Smooth muscle cell (in vitro differentiated cells): Measurements from ENCODE around the gene CCDC88A. TPM values are rescaled to one million over a fixed set of nuclear protein-coding genes. Genes with fewer than 3 reads are reported as not detected.
"Not testable (repeated sequence)": the region's sequence is repeated elsewhere in the genome, so short reads cannot be mapped to it uniquely, and the experiment has no call there.

ENCODE experiments used
- DNase-seq: peaks from one replicate; lab custom pipeline; 2025; ENCODE audit not compliant: unreplicated experiment; lab: John Stamatoyannopoulos, UW
- H2AFZ ChIP-seq: fragments of 200-600 bp; sonication (generic); 2 replicates; pipeline ENCODE4 v1.6.0; 2016; ENCODE audit warnings: antibody characterized with exemption, low read depth, mild to moderate bottlenecking
- H3F3A ChIP-seq: fragments of 200-600 bp; sonication (generic); 2 replicates; pipeline ENCODE4 v1.6.0; 2017; ENCODE audit warnings: antibody characterized with exemption, low read depth
- H3K27ac ChIP-seq: fragments of 200-600 bp; sonication (generic); 2 replicates; pipeline ENCODE4 v1.5.1; 2016; ENCODE audit warnings: low read depth, mild to moderate bottlenecking
- H3K27me3 ChIP-seq: fragments of 200-600 bp; sonication (generic); 2 replicates; pipeline ENCODE4 v1.6.1; 2016; ENCODE audit warnings: low read depth, mild to moderate bottlenecking
- H3K36me3 ChIP-seq: fragments of 200-600 bp; sonication (generic); 2 replicates; pipeline ENCODE4 v1.5.1; 2016; ENCODE audit warnings: low read depth
- H3K4me1 ChIP-seq: fragments of 200-600 bp; sonication (generic); 2 replicates; pipeline ENCODE4 v1.5.1; 2016; ENCODE audit warnings: low read depth
- H3K4me2 ChIP-seq: fragments of 200-600 bp; sonication (generic); 2 replicates; pipeline ENCODE4 v1.6.0; 2016; ENCODE audit warnings: mild to moderate bottlenecking
- H3K4me3 ChIP-seq: fragments of 200-600 bp; sonication (generic); 2 replicates; pipeline ENCODE4 v1.5.1; 2016; ENCODE audit warnings: mild to moderate bottlenecking
- H3K79me2 ChIP-seq: fragments of 200-600 bp; sonication (generic); 2 replicates; pipeline ENCODE4 v1.6.0; 2016; ENCODE audit warnings: low read depth, mild to moderate bottlenecking
- H3K9ac ChIP-seq: fragments of 200-600 bp; sonication (generic); 2 replicates; pipeline ENCODE4 v1.6.0; 2016; ENCODE audit warnings: low read depth
- H3K9me3 ChIP-seq: fragments of 200-600 bp; sonication (generic); replicated peaks from 2 replicates; pipeline ENCODE4 v1.5.1; 2016; ENCODE audit warnings: low read depth
- H4K20me1 ChIP-seq: fragments of 200-600 bp; sonication (generic); 2 replicates; pipeline ENCODE4 v1.6.0; 2016; ENCODE audit warnings: low read depth
- WGBS: methylation state at CpG from one replicate; pipeline ENCODE4 v1.1.7; 2016; ENCODE audit warnings: low lambda C conversion rate; 5-methylcytosine and 5-hydroxymethylcytosine counted together
- polyA plus RNA-seq: library from polyadenylated mRNA; unstranded; fragments of >200 nt; fragmentation: Nextera tagmentation; extraction: Ambion mirVana; gene quantifications from 2 replicates; pipeline ENCODE4 v1.2.1, GENCODE V29; 2016
- total RNA-seq: library from RNA; depleted of rRNA; stranded (reverse); fragments of >200 nt; gene quantifications from 2 replicates; pipeline ENCODE4 v1.2.3, GENCODE V29; 2014
- TF ChIP-seq, protein P1 (sequence below): fragments of 200-600 bp; sonication (generic); IDR thresholded peaks from 2 replicates; pipeline ENCODE4 v1.5.1; 2017; ENCODE audit warnings: borderline replicate concordance, mild to moderate bottlenecking, antibody characterized with exemption; ENCODE audit not compliant: insufficient read depth, poor library complexity, severe bottlenecking

Gene CCDC88A
- total and polyA plus RNA-seq, 2 experiments from 2014 or later = 28.8 to 71.1 TPM

DNA sequence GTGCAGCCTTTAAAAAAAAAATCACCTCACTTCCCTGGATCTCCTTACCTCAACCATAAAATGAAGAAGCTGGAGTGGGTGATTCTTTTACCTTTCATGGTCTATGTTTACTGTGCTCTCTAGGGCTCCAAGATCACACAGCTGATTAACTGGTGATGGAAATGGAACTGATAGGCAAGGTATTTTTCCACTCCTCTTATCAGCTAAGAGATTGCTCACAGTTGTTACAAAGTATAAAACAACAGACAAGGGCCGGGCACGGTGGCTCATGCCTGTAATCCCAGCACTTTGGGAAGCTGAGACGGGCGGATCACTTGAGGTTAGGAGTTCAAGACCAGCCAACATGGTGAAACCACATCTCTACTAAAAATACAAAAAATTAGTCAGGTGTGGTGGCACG lies 172.6 kb downstream of the CCDC88A start:
- TF ChIP-seq, protein P1, sequence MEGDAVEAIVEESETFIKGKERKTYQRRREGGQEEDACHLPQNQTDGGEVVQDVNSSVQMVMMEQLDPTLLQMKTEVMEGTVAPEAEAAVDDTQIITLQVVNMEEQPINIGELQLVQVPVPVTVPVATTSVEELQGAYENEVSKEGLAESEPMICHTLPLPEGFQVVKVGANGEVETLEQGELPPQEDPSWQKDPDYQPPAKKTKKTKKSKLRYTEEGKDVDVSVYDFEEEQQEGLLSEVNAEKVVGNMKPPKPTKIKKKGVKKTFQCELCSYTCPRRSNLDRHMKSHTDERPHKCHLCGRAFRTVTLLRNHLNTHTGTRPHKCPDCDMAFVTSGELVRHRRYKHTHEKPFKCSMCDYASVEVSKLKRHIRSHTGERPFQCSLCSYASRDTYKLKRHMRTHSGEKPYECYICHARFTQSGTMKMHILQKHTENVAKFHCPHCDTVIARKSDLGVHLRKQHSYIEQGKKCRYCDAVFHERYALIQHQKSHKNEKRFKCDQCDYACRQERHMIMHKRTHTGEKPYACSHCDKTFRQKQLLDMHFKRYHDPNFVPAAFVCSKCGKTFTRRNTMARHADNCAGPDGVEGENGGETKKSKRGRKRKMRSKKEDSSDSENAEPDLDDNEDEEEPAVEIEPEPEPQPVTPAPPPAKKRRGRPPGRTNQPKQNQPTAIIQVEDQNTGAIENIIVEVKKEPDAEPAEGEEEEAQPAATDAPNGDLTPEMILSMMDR = no peak
- Histone ChIP-seq H3K4me2 (no peak overlapping the region), H3K27me3 (no peaks in the 10 kb centered on the region), H3K4me3 (no peak overlapping the region), H3K4me1 (no peaks in the 10 kb centered on the region), H3K79me2 (no peaks in the 10 kb centered on the region), H4K20me1 (no peaks in the 10 kb centered on the region), H3K36me3 (peaks cover 20% of the 10 kb centered on the region), H2AFZ (no peak overlapping the region), H3K9me3 (no peaks in the 10 kb centered on the region), H3K9ac (no peak overlapping the region), H3K27ac (no peak overlapping the region), H3F3A (no peaks in the 10 kb centered on the region)
- DNase-seq = no peak
- 86% methylated on average over 5 of the region's 5 CpGs for WGBS

DNA sequence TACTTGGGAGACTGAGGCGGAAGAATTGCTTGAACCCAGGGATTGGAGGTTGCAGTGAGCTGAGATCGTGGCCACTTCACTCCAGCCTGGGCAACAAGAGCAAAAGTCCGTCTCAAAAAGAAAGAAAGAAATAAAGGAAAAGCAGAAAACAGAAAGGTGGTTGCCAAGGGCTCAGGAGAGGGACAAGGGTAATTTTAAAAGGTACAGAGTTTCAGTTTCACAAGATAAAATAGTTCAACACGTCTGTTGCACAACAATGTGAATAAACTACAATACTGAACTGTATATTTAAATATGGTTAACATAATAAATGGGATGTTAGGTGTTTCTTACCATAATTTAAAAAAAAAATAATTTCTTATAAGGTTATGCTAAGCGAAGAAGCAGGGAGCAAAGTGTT lies 174.2 kb downstream of the CCDC88A start:
- Histone ChIP-seq H3K9me3 (no peaks in the 10 kb centered on the region), H3K27me3 (no peaks in the 10 kb centered on the region), H3K79me2 (no peaks in the 10 kb centered on the region), H3K4me2 (no peak overlapping the region), H3K9ac (no peak overlapping the region), H3K4me1 (no peaks in the 10 kb centered on the region), H3K4me3 (no peak overlapping the region), H4K20me1 (no peaks in the 10 kb centered on the region), H3F3A (no peaks in the 10 kb centered on the region), H3K36me3 (peaks cover 9% of the 10 kb centered on the region), H2AFZ (no peak overlapping the region), H3K27ac (no peak overlapping the region)
- TF ChIP-seq, protein P1 = no peak
- no peak for DNase-seq
- WGBS = 93% methylated on average over 5 of the region's 5 CpGs

DNA sequence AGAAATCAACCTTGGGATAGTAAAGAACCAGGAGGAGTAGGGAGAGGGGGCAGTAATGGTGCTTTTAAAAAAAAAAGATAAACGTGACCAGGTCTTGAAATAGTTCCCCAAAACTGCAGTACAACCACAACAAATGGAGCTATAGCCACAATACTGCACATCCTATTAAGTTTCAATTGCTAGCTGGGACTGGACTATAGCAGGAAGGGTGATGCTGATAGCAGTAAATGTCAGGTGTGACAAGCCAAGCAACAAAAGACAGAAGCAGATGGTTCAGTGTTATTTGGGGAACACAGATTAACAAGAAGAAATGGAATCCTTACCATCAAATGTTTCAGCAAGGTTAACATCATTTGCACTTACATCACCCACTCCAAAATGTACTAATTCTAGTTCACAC lies 177.0 kb downstream of the CCDC88A start:
- Histone ChIP-seq H3K4me1 (no peaks in the 10 kb centered on the region), H3K27me3 (no peaks in the 10 kb centered on the region), H3K4me2 (no peak overlapping the region), H3K4me3 (no peak overlapping the region), H3K9ac (no peak overlapping the region), H2AFZ (no peak overlapping the region), H3K9me3 (no peaks in the 10 kb centered on the region), H3K27ac (no peak overlapping the region), H3K36me3 (peaks cover 9% of the 10 kb centered on the region), H3F3A (peaks cover 16% of the 10 kb centered on the region), H3K79me2 (no peaks in the 10 kb centered on the region), H4K20me1 (no peaks in the 10 kb centered on the region)
- WGBS = 83% methylated on average over 1 of the region's 1 CpG
- TF ChIP-seq, protein P1 = no peak
- no peak for DNase-seq

DNA sequence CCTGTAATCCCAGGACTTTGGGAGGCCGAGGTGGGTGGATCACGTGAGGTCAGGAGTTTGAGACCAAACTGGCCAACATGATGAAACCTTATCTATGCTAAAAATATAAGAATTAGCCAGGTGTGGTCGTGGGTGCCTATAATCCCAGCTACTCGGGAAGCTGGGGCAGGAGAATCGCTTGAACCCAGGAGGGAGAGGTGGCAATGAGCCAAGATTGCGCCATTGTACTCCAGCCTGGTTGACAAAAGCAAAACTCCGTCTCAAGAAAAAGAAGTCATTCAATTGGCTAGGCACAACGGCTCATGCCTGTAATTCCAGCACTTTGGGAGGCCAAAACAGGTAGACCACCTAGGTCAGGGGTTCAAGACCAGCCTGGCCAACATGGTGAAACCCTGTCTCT lies 178.1 kb downstream of the CCDC88A start:
- not testable (repeated sequence) for DNase-seq, H3K27me3 ChIP-seq, H3K27ac ChIP-seq, H3K79me2 ChIP-seq, H2AFZ ChIP-seq, H3K4me1 ChIP-seq, H3K4me2 ChIP-seq, H3K9ac ChIP-seq, H3K4me3 ChIP-seq, H4K20me1 ChIP-seq, H3K9me3 ChIP-seq
- WGBS = 94% methylated on average over 8 of the region's 8 CpGs
- H3F3A ChIP-seq = peaks cover 26% of the 10 kb centered on the region
- peaks cover 10% of the 10 kb centered on the region for H3K36me3 ChIP-seq
